Stimulated activated CD8-positive, alpha-beta memory T cell treated with anti-CD3 and anti-CD28 coated beads, Interleukin-2, amount 100 ng/mL, for 1 hour (primary cell): ENCODE results near the gene USP30.
A peak's percentile ranks its signal among the peaks of the same experiment; 100 is the strongest.
"Not testable (repeated sequence)": the region's sequence is repeated elsewhere in the genome, so short reads cannot be mapped to it uniquely, and the experiment has no call there.

Source experiments
- DNase-seq, 2 donors: peaks; one replicate each; pipeline ENCODE4 v3.0.0-alpha.2; 2020; ENCODE audit warnings: low read depth in 2 of 2

Gene USP30

GRCh38 chr12:109052414-109053323 is at the start of gene USP30:
USP30 (plus strand) TSS chr12:109052576; CDS start chr12:109052679, 103 bp downstream.
- peak; percentile 68 to 72 for DNase-seq

DNA sequence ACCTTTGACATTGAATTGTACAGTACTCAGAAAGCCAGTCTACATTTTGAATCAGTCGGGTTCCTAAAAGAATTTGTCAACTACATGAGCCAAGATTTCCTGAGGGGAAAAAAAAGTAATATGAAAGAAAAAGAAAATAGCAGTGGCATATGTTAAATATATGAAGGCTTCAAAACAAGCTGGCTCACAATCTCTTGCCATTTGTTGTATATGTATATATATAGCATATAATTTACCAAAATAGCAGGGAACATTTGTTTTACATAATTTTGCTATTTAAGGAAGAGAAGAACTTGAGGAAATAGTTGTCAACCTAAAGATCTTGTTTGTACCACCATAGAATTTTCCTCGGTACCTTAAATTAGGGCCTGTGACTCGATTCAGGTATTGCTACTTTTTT is 48.4 kb upstream of the USP30 start:
- DNase-seq, result no peak

GRCh38 chr12:109009766-109010165 is 42.6 kb upstream of the USP30 start:
- no peak for DNase-seq

- no peak for DNase-seq
Observed at GRCh38 chr12:109010259-109010658, 42.1 kb upstream of the USP30 start.

DNA sequence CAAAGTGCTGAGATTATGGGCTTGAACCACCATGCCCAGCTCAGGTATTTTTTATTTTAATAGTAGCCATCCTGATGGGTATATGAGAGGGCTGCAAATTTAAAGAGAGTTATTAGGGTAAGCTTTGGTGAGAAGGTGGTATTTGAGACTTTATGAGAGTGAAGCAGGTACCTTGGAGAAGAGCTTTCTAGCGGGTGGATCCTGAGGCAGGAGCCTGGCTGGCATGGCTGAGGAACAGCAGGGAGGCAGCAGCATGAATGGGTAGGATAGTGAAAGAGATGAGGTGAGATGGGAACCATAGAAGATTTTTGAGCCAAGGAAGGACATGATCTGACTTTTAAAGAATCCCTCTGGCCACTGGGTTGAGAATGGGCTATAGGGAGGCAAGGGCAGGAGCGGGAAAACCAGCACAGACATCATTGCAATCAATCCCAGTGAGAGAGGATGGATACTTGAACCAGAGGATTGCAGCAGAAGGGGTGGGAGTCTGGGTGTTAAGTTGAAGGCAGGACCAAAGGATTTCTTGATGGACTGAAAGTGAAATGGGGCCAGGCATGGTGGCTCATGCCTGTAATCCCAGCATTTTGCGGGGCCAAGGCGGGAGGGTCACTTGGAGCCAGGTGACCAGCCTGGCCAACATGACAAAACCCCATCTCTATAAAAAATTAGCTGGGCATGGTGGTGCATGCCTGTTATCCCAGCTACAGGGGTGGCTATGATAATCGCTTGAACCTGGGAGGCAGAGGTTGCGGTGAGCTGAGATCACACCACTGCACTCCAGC is 37.2 kb upstream of the USP30 start:
- no peak for DNase-seq

DNA sequence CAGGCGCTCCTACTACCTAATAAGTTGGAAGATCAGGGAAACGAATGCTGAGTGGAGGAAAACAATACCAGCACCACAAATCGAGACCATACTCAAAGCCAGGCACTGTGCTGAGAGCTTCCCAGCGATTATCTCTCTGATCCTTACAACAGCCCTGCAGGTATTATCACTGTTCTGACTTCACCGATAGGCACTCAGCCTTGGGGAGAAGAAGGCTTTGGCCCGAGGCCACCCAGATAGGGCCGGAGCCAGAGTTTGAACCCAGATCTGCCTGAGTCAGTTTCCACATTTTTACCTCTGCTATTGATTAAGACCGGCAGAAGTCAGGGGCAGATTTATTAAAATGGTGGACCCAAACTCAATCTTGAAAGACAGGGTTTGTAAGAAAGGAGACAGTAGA is 36.4 kb upstream of the USP30 start:
- no peak for DNase-seq

- no peak for DNase-seq
Observed at GRCh38 chr12:109016978-109017377, 35.4 kb upstream of the USP30 start.

- no peak for DNase-seq
Observed at GRCh38 chr12:109018296-109018695, 34.1 kb upstream of the USP30 start.

GRCh38 chr12:109020146-109020795 is 32.1 kb upstream of the USP30 start:
- no peak for DNase-seq

GRCh38 chr12:109020796-109021380 is 31.5 kb upstream of the USP30 start, which contains the start of gene SVOP:
SVOP (minus strand) TSS chr12:109021068; CDS start chr12:109020868, 200 bp downstream.
- DNase-seq, result no peak

DNA sequence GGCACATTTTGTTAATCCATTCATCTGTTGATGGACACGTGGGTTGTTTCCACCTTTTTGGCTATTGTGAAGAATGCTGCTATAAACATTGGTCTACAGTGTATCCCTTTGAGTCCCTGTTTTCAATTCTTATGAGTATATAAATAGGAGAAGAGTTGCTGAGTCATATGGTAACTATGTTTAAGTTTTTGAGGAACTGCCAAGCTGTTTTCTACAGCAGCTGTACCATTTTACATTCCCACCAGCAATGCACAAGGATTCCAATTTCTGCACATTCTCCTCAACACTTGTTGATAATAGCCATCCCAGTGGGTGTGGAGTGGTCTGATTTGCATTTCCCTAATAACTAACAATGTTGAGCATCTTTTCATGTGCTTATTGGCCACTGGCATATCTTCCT is 24.6 kb upstream of the USP30 start:
- DNase-seq, result no peak

- DNase-seq, result not testable (repeated sequence)
Observed at GRCh38 chr12:109028624-109029023, 23.8 kb upstream of the USP30 start.

- DNase-seq, result no peak
Observed at GRCh38 chr12:109029411-109029810, 23.0 kb upstream of the USP30 start.

- DNase-seq, result no peak
Observed at GRCh38 chr12:109033239-109034196, 18.9 kb upstream of the USP30 start.

DNA sequence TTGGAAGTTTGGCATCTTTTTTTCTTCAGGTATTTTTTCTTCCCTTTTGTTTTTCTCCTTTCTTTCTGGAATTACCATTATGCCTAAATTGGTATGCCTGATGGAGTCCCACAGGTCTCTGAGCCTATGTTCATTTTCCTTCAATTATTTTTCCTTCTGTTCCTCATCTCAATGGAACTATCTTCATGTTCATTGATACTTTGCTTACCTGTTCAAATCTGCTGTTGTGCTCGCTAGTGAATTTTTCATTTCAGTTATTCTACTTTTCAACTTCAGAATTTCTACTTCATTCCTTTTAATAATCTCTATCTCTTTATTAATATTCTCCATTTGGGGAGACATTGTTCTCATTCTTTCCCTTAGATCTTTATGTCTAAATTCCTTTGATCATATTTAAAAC is 15.4 kb upstream of the USP30 start:
- no peak for DNase-seq

DNA sequence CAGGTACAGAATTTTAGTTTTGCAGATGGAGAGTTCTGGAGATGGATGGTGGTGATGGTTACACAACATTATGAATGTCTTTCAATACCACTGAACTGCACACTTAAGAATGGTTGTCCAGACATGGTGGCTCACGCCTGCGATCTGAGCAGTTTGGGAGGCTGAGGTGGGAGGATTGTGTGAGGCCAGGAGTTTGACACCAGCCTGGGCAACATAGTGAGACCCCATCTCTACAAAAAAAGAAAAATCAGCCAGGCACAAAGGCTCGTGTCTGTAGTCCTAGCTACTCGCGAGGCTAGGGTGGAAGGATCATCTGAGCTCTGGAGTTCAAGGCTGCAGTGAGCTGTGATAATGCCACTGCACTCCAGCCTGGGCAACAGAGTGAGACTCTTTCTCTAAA is 8.1 kb upstream of the USP30 start:
- no peak for DNase-seq

DNA sequence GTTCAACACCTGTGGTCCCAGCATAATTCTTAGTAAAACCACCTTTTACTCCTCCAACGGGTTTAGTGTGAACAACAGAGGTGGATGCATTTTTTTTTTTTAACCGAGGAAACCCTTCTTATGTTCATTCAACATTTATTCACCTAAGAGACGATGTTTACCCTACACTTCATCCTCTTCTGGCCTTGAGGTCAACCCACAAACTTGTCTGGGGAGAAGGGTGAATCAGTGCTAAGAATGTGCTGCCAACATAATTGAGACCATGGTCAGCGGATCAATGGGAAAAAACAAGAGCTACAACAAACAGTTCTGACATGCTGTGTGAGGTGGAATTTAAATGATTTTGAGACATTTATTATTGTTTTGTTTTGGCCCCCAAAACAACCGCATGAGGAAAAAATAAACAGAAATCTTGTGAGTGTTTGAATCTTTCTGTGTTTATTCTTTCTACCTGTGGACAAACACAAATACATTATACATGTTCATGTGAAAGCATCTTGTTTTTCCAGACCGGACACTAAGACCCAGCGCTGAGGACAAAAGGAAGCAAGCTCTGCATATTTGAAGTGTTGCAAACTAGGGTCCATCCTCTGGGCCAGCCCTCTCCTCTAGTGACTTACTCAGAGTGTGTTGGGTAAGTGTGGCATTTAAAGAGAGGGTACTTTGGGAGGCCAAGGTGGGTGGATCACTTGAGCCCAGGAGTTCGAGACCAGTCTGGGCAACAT is 5.1 kb upstream of the USP30 start:
- DNase-seq, result no peak

GRCh38 chr12:109048706-109049105 is 3.7 kb upstream of the USP30 start:
- not testable (repeated sequence) for DNase-seq

DNA sequence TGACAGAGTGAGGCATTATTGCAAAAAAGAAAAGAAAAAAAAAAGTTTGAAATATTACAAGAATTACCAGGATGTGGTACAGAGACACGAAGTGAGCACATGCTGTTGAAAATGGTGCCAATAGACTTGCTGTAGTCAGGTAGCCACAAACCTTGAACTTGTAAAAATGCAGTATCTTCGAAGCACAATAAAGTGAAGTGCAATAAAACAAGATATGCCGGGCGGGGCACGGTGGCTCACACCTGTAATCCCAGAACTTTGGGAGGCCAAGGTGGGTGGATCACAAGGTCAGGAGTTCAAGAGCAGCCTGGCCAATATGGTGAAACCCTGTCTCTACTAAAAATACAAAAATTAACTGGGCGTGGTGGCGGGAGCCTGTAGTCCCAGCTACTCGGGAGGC is 2.6 kb upstream of the USP30 start:
- not testable (repeated sequence) for DNase-seq

DNA sequence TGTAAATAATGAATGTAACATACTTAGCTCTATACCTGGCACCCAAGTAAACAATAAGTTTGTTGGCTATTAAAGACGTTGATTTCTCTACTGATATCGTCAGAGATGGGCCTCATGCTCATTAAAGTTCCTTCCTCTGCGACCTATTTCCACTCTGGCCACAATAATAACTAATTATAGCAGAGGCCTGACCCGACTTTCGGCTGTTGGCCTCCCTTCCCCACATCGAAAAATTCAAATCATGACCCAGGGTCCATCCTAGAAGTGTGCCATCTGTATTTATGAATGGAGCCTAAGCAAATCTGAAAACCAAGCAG is 321 bp upstream of the USP30 start:
- no peak for DNase-seq
